Liver (tissue), 9 donors: ENCODE data around the gene PHGDH. TPM values are rescaled to one million over a fixed set of nuclear protein-coding genes. Genes with fewer than 3 reads are reported as not detected.

Source experiments
- DNase-seq: peaks from one replicate; pipeline ENCODE4 v3.0.0-alpha.2; 2017; ENCODE audit warnings: low spot score
- H3K27ac ChIP-seq, 2 donors: one replicate each; pipeline ENCODE4 v1.7.0; 2013; ENCODE audit warnings: inconsistent platforms in 2 of 2, low read length in 2 of 2, control low read depth in 1 of 2, low read depth in 1 of 2, mild to moderate bottlenecking in 1 of 2
- H3K27me3 ChIP-seq, 4 donors: one replicate each; pipeline versions ENCODE4 v1.6.1 to v1.7.0; 2013; ENCODE audit warnings: low read length in 3 of 4, inconsistent platforms in 1 of 4, mild to moderate bottlenecking in 1 of 4, moderate library complexity in 1 of 4; ENCODE audit not compliant: control insufficient read depth in 4 of 4, insufficient read depth in 4 of 4
- H3K36me3 ChIP-seq, 4 donors: one replicate each; pipeline versions ENCODE4 v1.6.1 to v1.7.0; 2013; ENCODE audit warnings: low read length in 3 of 4, mild to moderate bottlenecking in 3 of 4, low read depth in 1 of 4, moderate library complexity in 1 of 4; ENCODE audit not compliant: control insufficient read depth in 4 of 4, insufficient read depth in 3 of 4
- H3K4me1 ChIP-seq, 4 donors: one replicate each; pipeline versions ENCODE4 v1.6.1 to v1.7.0; 2013; ENCODE audit warnings: low read length in 3 of 4, mild to moderate bottlenecking in 3 of 4, moderate library complexity in 1 of 4; ENCODE audit not compliant: control insufficient read depth in 4 of 4, insufficient read depth in 4 of 4
- H3K4me3 ChIP-seq, 3 donors: one replicate each; pipeline versions ENCODE4 v1.6.1 to v1.7.0; 2013; ENCODE audit warnings: low read length in 3 of 3, control low read depth in 1 of 3, low read depth in 1 of 3, mild to moderate bottlenecking in 1 of 3
- H3K9ac ChIP-seq, 2 donors: one replicate each; pipeline ENCODE4 v1.7.0; 2013; ENCODE audit warnings: low read length in 2 of 2, mild to moderate bottlenecking in 2 of 2, moderate library complexity in 2 of 2, control low read depth in 1 of 2, low read depth in 1 of 2
- H3K9me3 ChIP-seq, 4 donors: one replicate each; pipeline versions ENCODE4 v1.6.1 to v1.7.0; 2013; ENCODE audit warnings: low read length in 3 of 4; ENCODE audit not compliant: control insufficient read depth in 4 of 4
- EGR1 ChIP-seq, 2 donors: IDR thresholded peaks; 2 replicates each; pipeline ENCODE4 v1.6.1; 2016 to 2018; ENCODE audit warnings: antibody characterized with exemption in 2 of 2, low read depth in 2 of 2
- FOXA1 ChIP-seq: IDR thresholded peaks from 2 replicates; pipeline ENCODE4 v1.6.1; 2016; ENCODE audit warnings: antibody characterized with exemption
- FOXA2 ChIP-seq: IDR thresholded peaks from 2 replicates; pipeline ENCODE4 v1.6.1; 2016; ENCODE audit warnings: antibody characterized with exemption
- GABPA ChIP-seq, 2 donors: IDR thresholded peaks in 1 of 2; conservative IDR thresholded peaks in 1 of 2; 2 replicates each; pipeline ENCODE4 v1.6.1; 2016; ENCODE audit warnings: antibody characterized with exemption in 2 of 2, mild to moderate bottlenecking in 1 of 2, moderate library complexity in 1 of 2
- HNF4A ChIP-seq, 2 donors: conservative IDR thresholded peaks; 2 replicates each; pipeline ENCODE4 v1.6.1; 2016; ENCODE audit warnings: antibody characterized with exemption in 2 of 2, mild to moderate bottlenecking in 2 of 2
- HNF4G ChIP-seq: IDR thresholded peaks from 2 replicates; pipeline ENCODE4 v1.6.1; 2016; ENCODE audit warnings: antibody characterized with exemption
- JUND ChIP-seq, 2 donors: IDR thresholded peaks; 2 replicates each; pipeline ENCODE4 v1.6.1; 2016; ENCODE audit warnings: antibody characterized with exemption in 2 of 2
- NR2F2 ChIP-seq: IDR thresholded peaks from 2 replicates; pipeline ENCODE4 v1.6.1; 2016; ENCODE audit warnings: antibody characterized with exemption
- RAD21 ChIP-seq, 2 donors: IDR thresholded peaks; 2 replicates each; pipeline ENCODE4 v1.6.1; 2016; ENCODE audit warnings: antibody characterized with exemption in 2 of 2, mild to moderate bottlenecking in 2 of 2
- RXRA ChIP-seq, 2 donors: IDR thresholded peaks; 2 replicates each; pipeline ENCODE4 v1.6.1; 2017 to 2018; ENCODE audit warnings: antibody characterized with exemption in 2 of 2, mild to moderate bottlenecking in 1 of 2
- SP1 ChIP-seq: IDR thresholded peaks from 2 replicates; pipeline ENCODE4 v1.6.1; 2018; ENCODE audit warnings: antibody characterized with exemption, mild to moderate bottlenecking
- TAF1 ChIP-seq: conservative IDR thresholded peaks from 2 replicates; pipeline ENCODE4 v1.6.1; 2016; ENCODE audit warnings: antibody characterized with exemption, mild to moderate bottlenecking
- WGBS: extraction: QIAGEN DNeasy Blood & Tissue Kit; methylation state at CpG from one replicate; pipeline ENCODE4 v1.1.7; 2013; 5-methylcytosine and 5-hydroxymethylcytosine counted together
- polyA plus RNA-seq, 2 donors: library from polyadenylated mRNA; stranded (reverse) in 1 of 2; unstranded in 1 of 2; fragments of 200-250 nt in 1 of 2; fragments of >200 nt in 1 of 2; fragmentation: Nextera tagmentation in 1 of 2; extraction: Ambion mirVana in 1 of 2; gene quantifications; one replicate each; pipeline versions ENCODE4 v1.2.1 to v1.2.3, GENCODE V29; 2013 to 2015
- total RNA-seq, 2 donors: library from RNA; depleted of rRNA; stranded (reverse); fragments of >200 nt; gene quantifications; one replicate each; pipeline ENCODE4 v1.2.3, GENCODE V29; 2014
- TF ChIP-seq, protein P1 (sequence below): fragments of 150-350 bp; IDR thresholded peaks from 2 replicates; pipeline ENCODE4 v1.5.1; 2017; ENCODE audit warnings: improper control_type of control experiment, low read depth, low read length; ENCODE audit not compliant: missing input control
- TF ChIP-seq, protein P2 (sequence below): IDR thresholded peaks from 2 replicates; pipeline ENCODE4 v1.6.1; 2016; ENCODE audit warnings: antibody characterized with exemption
- TF ChIP-seq, protein P3 (sequence below): IDR thresholded peaks from 2 replicates; pipeline ENCODE4 v1.6.1; 2016; ENCODE audit warnings: antibody characterized with exemption
- TF ChIP-seq, protein P4 (sequence below): IDR thresholded peaks from 2 replicates; pipeline ENCODE4 v1.6.1; 2016; ENCODE audit warnings: antibody characterized with exemption, mild to moderate bottlenecking
- donor health status: healthy.
- donor health status: healthy.
- donor health status: healthy.
- donor health status: healthy.
- donor health status: healthy.

The PHGDH gene
- total and polyA plus RNA-seq, 4 donors, result 48.0 to 178 (median 80.5) TPM

DNA sequence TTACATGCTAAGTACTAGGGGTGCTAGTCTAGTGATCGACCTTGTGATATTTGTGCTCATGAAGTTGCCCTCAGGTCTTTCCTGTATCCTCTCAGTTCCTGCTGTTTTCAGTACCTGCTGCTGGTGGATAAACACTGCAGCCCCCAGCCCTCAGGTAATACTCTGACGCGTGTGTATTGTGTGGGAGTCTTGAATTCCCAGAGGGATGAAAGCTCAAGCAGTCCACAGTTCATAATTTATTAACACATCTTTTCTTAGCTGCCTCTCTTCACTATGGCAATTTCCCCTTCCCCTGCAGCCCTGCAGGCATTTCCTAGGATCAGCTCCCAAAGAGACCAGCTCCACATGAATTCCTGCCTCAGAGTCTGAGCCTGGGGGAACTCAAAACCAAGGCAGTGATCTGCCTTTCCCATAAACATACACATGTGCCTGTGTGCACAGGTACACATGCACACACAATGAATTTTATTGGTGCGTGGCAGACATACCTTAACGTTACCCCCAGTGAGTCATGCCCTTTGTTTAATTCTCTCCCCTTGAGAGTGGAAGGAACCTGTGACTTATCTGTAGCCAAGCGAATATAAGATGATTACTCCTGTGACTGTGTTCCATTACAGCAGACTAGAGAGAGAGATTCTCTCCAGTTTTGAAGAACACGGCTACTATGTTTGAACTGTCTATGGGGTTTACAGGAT lies 71.0 kb downstream of the PHGDH start (continued):
- TF ChIP-seq, protein P1, sequence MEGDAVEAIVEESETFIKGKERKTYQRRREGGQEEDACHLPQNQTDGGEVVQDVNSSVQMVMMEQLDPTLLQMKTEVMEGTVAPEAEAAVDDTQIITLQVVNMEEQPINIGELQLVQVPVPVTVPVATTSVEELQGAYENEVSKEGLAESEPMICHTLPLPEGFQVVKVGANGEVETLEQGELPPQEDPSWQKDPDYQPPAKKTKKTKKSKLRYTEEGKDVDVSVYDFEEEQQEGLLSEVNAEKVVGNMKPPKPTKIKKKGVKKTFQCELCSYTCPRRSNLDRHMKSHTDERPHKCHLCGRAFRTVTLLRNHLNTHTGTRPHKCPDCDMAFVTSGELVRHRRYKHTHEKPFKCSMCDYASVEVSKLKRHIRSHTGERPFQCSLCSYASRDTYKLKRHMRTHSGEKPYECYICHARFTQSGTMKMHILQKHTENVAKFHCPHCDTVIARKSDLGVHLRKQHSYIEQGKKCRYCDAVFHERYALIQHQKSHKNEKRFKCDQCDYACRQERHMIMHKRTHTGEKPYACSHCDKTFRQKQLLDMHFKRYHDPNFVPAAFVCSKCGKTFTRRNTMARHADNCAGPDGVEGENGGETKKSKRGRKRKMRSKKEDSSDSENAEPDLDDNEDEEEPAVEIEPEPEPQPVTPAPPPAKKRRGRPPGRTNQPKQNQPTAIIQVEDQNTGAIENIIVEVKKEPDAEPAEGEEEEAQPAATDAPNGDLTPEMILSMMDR, result no peak
- TF ChIP-seq TAF1 (no peak), NR2F2 (no peak), FOXA1 (no peak)

DNA sequence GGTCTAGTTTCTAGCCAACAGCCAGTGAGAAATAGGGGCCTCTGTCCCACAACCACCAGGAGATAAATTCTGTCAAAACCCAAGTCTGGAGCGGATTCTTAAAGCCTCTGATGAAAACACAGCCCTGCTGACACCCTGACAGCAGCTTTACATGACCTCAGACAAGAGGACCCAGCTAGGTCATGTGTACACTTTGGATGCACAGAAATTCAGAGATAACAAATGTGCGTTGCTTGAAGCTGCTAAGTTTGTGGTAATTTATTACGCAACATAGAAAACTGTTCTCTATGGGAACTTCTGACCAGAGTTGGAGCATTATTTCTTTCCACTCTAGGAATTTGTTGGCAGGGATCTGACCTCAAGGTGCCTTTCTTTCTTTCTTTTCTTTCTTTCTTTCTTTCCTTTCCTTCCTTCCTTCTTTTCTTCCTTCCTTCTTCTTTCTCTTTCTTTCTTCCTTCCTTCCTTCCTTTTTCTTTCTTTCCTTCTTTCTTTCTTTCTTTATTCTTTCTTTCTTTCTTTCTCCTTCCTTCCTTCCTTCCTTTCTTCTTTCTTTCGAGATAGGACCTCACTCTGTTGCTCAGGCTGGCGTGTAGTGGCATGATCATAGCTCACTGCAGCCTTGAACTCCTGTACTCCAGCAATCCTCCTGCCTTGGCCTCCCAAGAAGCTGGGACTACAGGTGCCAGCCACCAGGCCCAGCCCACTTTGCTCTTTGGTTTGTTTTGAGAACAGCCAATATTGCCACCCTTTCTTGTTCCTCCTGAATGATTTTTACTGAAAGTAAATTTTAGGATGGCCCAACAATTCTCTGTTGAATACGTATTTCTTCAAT lies 71.8 kb downstream of the PHGDH start:
- Histone ChIP-seq H3K36me3 (no peaks in the 10 kb centered on the region), H3K27ac (peak overlapping the region; percentile 79 to 84), H3K4me1 (peaks cover 10 to 78% (median 71%) of the 10 kb centered on the region in 4 donors), H3K27me3 (no peaks in the 10 kb centered on the region), H3K4me3 (no peak overlapping the region), H3K9ac (no peak overlapping the region), H3K9me3 (no peaks in the 10 kb centered on the region)
- no peak for DNase-seq
- TF ChIP-seq JUND (IDR thresholded peaks at IDR 0.05) (peak in 1 of 2 donors; percentile 17), TAF1 (no peak), RXRA (IDR thresholded peaks at IDR 0.05) (peak; percentile 27 to 74), SP1 (peak; percentile 18), GABPA (IDR thresholded peaks at IDR 0.05 in 1 of 2, conservative IDR thresholded peaks at IDR 0.05 in 1 of 2) (no peak), EGR1 (IDR thresholded peaks at IDR 0.05; ENCODE audit: low read depth in 2 of 2) (no peak), FOXA2 (peak; percentile 48), RAD21 (IDR thresholded peaks at IDR 0.05) (peak in 1 of 2 donors; percentile 12), HNF4A (conservative IDR thresholded peaks at IDR 0.05) (peak in 1 of 2 donors; percentile 66)
- TF ChIP-seq, protein P2, sequence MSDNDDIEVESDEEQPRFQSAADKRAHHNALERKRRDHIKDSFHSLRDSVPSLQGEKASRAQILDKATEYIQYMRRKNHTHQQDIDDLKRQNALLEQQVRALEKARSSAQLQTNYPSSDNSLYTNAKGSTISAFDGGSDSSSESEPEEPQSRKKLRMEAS, result peak; percentile 14
- 44% methylated on average over 6 of the region's 6 CpGs for WGBS

DNA sequence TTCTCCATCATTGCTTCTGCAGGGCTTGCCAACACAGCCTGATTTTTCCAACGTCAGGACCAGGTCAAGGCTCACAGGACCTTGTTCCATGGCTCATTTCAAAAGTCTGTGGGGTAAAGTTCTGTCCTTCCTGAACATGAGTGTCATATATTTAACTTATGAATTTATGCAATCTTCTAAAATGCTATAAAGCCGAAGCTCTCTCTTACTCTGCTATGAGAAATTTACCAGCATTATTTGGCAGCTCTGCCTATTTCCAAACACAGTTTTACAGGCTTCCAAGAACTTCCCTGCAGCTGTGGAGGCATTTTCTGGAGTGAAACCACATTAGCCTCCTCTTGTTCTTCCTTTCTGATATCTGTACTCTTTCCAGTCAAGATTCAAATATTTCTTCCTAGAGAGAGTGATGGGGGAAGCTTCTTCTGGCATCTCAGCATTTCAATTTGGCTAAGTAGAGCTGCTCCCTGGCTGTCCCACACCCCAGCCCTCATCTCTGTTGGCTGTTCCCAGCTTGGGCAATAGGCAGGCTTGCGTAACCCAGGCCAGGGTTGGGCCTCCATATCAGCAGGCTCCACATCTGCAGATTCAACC lies 72.6 kb downstream of the PHGDH start:
- no peak overlapping the region for H3K4me3 ChIP-seq
- peak overlapping the region in 1 of 2 donors; percentile 72 for H3K9ac ChIP-seq
- H3K36me3 ChIP-seq, result no peaks in the 10 kb centered on the region
- H3K27me3 ChIP-seq, result no peaks in the 10 kb centered on the region
- peak overlapping the region; percentile 79 to 84 for H3K27ac ChIP-seq
- H3K4me1 ChIP-seq, result peaks cover 8 to 75% (median 67%) of the 10 kb centered on the region in 4 donors
- 23% methylated on average over 3 of the region's 3 CpGs for WGBS
- no peaks in the 10 kb centered on the region for H3K9me3 ChIP-seq
- DNase-seq, result peak; percentile 67
- no peak for TF ChIP-seq EGR1 (IDR thresholded peaks at IDR 0.05; ENCODE audit: low read depth in 2 of 2)
- TF ChIP-seq, protein P3, sequence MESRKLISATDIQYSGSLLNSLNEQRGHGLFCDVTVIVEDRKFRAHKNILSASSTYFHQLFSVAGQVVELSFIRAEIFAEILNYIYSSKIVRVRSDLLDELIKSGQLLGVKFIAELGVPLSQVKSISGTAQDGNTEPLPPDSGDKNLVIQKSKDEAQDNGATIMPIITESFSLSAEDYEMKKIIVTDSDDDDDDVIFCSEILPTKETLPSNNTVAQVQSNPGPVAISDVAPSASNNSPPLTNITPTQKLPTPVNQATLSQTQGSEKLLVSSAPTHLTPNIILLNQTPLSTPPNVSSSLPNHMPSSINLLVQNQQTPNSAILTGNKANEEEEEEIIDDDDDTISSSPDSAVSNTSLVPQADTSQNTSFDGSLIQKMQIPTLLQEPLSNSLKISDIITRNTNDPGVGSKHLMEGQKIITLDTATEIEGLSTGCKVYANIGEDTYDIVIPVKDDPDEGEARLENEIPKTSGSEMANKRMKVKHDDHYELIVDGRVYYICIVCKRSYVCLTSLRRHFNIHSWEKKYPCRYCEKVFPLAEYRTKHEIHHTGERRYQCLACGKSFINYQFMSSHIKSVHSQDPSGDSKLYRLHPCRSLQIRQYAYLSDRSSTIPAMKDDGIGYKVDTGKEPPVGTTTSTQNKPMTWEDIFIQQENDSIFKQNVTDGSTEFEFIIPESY, result peak; percentile 58
- TF ChIP-seq, protein P1, result no peak
- TF ChIP-seq HNF4G, result peak; percentile 84
- TF ChIP-seq SP1, result peak; percentile 88
- peak; percentile 8 to 13 for TF ChIP-seq RAD21 (IDR thresholded peaks at IDR 0.05)
- peak; percentile 23 for TF ChIP-seq FOXA1
- no peak for TF ChIP-seq FOXA2
- peak in 1 of 2 donors; percentile 35 for TF ChIP-seq JUND (IDR thresholded peaks at IDR 0.05)
- TF ChIP-seq GABPA (IDR thresholded peaks at IDR 0.05 in 1 of 2, conservative IDR thresholded peaks at IDR 0.05 in 1 of 2), result no peak
- peak; percentile 50 for TF ChIP-seq NR2F2
- TF ChIP-seq HNF4A (conservative IDR thresholded peaks at IDR 0.05), result peak; percentile 89 to 97
- peak; percentile 68 to 72 for TF ChIP-seq RXRA (IDR thresholded peaks at IDR 0.05)
- TF ChIP-seq, protein P4, sequence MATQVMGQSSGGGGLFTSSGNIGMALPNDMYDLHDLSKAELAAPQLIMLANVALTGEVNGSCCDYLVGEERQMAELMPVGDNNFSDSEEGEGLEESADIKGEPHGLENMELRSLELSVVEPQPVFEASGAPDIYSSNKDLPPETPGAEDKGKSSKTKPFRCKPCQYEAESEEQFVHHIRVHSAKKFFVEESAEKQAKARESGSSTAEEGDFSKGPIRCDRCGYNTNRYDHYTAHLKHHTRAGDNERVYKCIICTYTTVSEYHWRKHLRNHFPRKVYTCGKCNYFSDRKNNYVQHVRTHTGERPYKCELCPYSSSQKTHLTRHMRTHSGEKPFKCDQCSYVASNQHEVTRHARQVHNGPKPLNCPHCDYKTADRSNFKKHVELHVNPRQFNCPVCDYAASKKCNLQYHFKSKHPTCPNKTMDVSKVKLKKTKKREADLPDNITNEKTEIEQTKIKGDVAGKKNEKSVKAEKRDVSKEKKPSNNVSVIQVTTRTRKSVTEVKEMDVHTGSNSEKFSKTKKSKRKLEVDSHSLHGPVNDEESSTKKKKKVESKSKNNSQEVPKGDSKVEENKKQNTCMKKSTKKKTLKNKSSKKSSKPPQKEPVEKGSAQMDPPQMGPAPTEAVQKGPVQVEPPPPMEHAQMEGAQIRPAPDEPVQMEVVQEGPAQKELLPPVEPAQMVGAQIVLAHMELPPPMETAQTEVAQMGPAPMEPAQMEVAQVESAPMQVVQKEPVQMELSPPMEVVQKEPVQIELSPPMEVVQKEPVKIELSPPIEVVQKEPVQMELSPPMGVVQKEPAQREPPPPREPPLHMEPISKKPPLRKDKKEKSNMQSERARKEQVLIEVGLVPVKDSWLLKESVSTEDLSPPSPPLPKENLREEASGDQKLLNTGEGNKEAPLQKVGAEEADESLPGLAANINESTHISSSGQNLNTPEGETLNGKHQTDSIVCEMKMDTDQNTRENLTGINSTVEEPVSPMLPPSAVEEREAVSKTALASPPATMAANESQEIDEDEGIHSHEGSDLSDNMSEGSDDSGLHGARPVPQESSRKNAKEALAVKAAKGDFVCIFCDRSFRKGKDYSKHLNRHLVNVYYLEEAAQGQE, result peak; percentile 44
